ENCODE measurements around the gene CCDC92B.

GRCh38 chr17:2700030-2700490 lies 49.4 kb downstream of the CCDC92B start:
- TF ChIP-seq TAF1 (IDR thresholded peaks at IDR 0.05; ENCODE audit: low read depth, low read length) = no peak
- no peak for TF ChIP-seq POLR2A (IDR thresholded peaks at IDR 0.05; ENCODE audit: low read depth, low read length)
